ENCODE data around the gene DPP4.

DPP4 gene

GRCh38 chr2:162004031-162004430 is 70.0 kb downstream of the DPP4 start:
- H3K27ac ChIP-seq: no peak overlapping the region
- TF ChIP-seq, protein P1, sequence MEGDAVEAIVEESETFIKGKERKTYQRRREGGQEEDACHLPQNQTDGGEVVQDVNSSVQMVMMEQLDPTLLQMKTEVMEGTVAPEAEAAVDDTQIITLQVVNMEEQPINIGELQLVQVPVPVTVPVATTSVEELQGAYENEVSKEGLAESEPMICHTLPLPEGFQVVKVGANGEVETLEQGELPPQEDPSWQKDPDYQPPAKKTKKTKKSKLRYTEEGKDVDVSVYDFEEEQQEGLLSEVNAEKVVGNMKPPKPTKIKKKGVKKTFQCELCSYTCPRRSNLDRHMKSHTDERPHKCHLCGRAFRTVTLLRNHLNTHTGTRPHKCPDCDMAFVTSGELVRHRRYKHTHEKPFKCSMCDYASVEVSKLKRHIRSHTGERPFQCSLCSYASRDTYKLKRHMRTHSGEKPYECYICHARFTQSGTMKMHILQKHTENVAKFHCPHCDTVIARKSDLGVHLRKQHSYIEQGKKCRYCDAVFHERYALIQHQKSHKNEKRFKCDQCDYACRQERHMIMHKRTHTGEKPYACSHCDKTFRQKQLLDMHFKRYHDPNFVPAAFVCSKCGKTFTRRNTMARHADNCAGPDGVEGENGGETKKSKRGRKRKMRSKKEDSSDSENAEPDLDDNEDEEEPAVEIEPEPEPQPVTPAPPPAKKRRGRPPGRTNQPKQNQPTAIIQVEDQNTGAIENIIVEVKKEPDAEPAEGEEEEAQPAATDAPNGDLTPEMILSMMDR (conservative IDR thresholded peaks at IDR 0.05): no peak

GRCh38 chr2:162002623-162003235 is 71.3 kb downstream of the DPP4 start:
- TF ChIP-seq, protein P1 (conservative IDR thresholded peaks at IDR 0.05): no peak
- no peak overlapping the region for H3K27ac ChIP-seq

GRCh38 chr2:162000431-162000830 is 73.6 kb downstream of the DPP4 start:
- TF ChIP-seq, protein P1 (conservative IDR thresholded peaks at IDR 0.05): no peak
- no peak overlapping the region for H3K27ac ChIP-seq

DNA sequence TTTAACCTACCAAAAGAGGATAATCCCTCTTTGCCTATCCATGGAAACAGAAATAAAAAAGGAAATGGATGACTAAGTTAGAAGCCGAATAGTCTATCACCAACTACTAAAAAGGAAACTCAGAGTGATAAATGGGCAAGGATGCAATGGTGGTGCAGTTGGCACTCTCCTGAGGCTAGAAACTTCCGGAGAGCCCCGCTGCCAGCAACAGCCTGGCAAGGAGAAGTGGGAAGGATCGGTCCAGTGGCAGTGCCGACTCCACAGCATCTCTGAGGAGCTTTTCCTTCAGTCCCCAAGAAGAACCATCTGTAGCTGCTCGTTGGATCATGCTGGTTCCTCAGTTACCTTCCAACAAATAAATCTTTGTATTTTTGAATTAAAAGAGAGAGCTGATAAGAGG is 74.7 kb downstream of the DPP4 start:
- H3K27ac ChIP-seq: no peak overlapping the region
- TF ChIP-seq, protein P1 (conservative IDR thresholded peaks at IDR 0.05): no peak

DNA sequence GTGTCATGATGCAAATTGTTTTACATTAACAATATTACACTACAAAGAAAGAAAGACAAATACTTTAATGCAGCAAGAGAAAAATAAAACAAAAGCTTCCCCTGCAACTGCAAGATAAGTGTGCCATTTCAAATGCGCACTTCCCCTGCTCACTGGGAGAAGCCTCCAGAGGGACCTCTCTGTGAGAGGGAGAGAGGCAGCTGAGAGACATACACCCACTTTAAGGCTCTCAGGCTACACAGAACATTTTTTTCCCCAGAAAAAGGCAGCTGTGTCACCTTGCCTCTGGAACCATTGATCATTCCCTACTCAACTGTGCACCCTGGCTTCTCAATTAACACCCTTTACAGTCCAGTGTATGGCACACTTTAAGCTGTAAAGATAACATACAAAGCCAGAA is 75.2 kb downstream of the DPP4 start:
- TF ChIP-seq, protein P1 (conservative IDR thresholded peaks at IDR 0.05): no peak
- no peak overlapping the region for H3K27ac ChIP-seq

GRCh38 chr2:161997916-161998471 is 76.0 kb downstream of the DPP4 start:
- no peak overlapping the region for H3K27ac ChIP-seq
- TF ChIP-seq, protein P1 (conservative IDR thresholded peaks at IDR 0.05): no peak

DNA sequence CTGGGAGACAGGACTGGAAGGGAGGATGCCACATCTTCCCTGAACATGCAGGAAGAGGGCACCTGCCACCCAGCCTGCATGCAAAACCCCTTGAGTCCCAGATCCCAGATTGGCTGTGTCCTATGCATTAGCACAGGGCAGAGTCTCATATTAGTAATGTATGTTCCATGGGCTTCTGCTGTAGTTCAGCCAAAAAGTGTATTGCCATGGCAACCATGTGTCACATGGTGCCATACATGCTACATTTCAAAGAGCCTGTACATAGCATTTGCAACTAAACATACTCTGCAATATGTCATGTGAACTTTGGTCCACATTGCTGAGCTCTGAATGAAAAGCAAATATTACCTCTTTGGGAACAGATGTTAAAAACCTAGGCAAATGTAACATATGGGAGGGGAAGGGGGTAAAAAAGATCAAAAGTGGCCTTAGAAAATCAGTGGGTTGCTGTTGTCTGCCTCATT is 78.4 kb downstream of the DPP4 start:
- H3K27ac ChIP-seq: no peak overlapping the region
- TF ChIP-seq, protein P1 (conservative IDR thresholded peaks at IDR 0.05): no peak
